Prostate gland (tissue), 2 donors: ENCODE measurements around the gene LAGE3. TPM values are rescaled to one million over a fixed set of nuclear protein-coding genes. Genes with fewer than 3 reads are reported as not detected.

Experiments used
- DNase-seq: peaks from one replicate; pipeline ENCODE4 v3.0.0-alpha.2; 2019; ENCODE audit warnings: low spot score
- H3K27ac ChIP-seq, 2 donors: fragments of 200-600 bp; sonication (generic); 2 replicates each; pipeline ENCODE4 v1.5.1; 2017 to 2019
- H3K27me3 ChIP-seq: fragments of 200-600 bp; sonication (generic); replicated peaks from 2 replicates; pipeline ENCODE4 v1.5.1; 2019; ENCODE audit not compliant: insufficient read depth
- H3K36me3 ChIP-seq, 2 donors: fragments of 200-600 bp; sonication (generic); 1 replicate in 1 of 2; 2 replicates in 1 of 2; pipeline versions ENCODE4 v1.5.1 to v1.8.1; 2017 to 2019
- H3K4me1 ChIP-seq: fragments of 200-600 bp; sonication (generic); replicated peaks from 2 replicates; pipeline ENCODE4 v1.5.1; 2019
- H3K4me3 ChIP-seq, 2 donors: fragments of 200-600 bp; sonication (generic); 2 replicates each; pipeline ENCODE4 v1.5.1; 2017 to 2019
- H3K9me3 ChIP-seq: fragments of 200-600 bp; sonication (generic); 2 replicates; pipeline ENCODE4 v1.5.1; 2017
- POLR2A ChIP-seq: fragments of 450-650 bp; IDR thresholded peaks from one replicate; pipeline ENCODE4 v1.6.1; 2016; ENCODE audit warnings: antibody characterized with exemption, mild to moderate bottlenecking
- POLR2AphosphoS5 ChIP-seq: sonication (generic); formaldehyde crosslinking; IDR thresholded peaks from one replicate; pipeline ENCODE4 v1.6.1; 2017; ENCODE audit warnings: antibody characterized with exemption
- WGBS: methylation state at CpG from one replicate; pipeline ENCODE4 v1.1.5; 2018; 5-methylcytosine and 5-hydroxymethylcytosine counted together
- intact Hi-C: fragments of 100-400 bp; cut with DNase I; formaldehyde crosslinking; loops from one replicate; pipeline ENCODE4 v1.14.2; 2022
- total RNA-seq, 2 donors: library from RNA; depleted of rRNA; stranded (reverse); fragments of >200 nt; gene quantifications; one replicate each; pipeline ENCODE4 v1.1.0, GENCODE V29; 2016
- TF ChIP-seq, protein P1 (sequence below), 4 experiments: fragments of 200-600 bp in 2 of 4; fragments of 450-650 bp in 2 of 4; sonication (generic) in 2 of 4; IDR thresholded peaks; 1 replicate in 3 of 4; 2 replicates in 1 of 4; pipeline ENCODE4 v1.5.1; 2016 to 2019; ENCODE audit warnings: antibody characterized with exemption in 4 of 4, mild to moderate bottlenecking in 2 of 4, moderate library complexity in 2 of 4

LAGE3 gene
- total RNA-seq, 2 donors from 2014 or later = 39.1 to 44.2 TPM

DNA sequence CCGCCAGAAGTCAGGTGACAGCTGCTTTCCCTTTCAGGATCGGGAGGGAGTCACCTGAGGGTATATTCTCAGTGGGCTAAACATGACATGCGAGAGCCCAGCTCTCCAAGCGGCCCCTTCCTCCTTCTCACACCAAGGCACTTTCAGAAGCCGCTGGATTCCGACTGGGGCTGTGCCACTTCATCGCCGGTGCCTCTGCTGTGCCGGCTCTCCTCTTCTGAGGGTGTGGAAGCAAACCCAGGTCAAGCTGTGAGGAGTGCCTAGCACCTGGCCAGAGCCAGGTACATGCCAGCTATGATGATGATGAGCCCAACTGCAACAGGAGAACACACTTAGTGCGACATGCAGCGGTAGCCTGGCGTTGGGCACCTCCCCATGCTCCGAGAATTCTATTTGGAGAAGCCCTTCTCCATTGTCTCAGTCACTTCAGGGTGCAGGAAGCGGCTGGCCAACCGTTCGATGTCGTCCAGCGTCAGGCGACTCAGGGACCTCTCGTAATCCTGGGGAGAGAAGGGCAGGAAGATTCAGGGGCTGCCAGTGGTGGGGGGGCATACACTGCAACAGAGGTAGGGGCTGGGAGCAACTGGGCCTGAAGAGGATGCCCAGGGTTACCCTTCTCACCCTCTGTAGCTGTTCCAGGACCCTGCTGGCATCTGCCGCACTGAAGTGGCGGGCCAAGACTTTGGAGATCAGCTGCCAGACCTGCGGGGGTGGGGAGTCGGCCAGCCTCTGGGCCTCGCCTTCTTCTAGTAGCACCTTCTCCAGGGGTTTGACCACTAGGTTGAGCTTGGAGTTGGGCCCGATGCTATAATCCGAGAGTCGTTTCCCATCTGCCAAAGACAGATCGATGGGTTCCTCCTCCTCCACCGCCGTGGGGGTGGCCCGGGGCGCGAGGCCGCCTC is 6.3 kb upstream of the LAGE3 start:
- Histone ChIP-seq H3K4me1 (no peaks in the 10 kb centered on the region), H3K9me3 (no peaks in the 10 kb centered on the region), H3K27ac (peak overlapping the region; percentile 75 to 85), H3K4me3 (peak overlapping the region; percentile 54 to 57), H3K36me3 (no peaks in the 10 kb centered on the region), H3K27me3 (no peaks in the 10 kb centered on the region)
- TF ChIP-seq POLR2AphosphoS5 = no peak
- TF ChIP-seq, protein P1, sequence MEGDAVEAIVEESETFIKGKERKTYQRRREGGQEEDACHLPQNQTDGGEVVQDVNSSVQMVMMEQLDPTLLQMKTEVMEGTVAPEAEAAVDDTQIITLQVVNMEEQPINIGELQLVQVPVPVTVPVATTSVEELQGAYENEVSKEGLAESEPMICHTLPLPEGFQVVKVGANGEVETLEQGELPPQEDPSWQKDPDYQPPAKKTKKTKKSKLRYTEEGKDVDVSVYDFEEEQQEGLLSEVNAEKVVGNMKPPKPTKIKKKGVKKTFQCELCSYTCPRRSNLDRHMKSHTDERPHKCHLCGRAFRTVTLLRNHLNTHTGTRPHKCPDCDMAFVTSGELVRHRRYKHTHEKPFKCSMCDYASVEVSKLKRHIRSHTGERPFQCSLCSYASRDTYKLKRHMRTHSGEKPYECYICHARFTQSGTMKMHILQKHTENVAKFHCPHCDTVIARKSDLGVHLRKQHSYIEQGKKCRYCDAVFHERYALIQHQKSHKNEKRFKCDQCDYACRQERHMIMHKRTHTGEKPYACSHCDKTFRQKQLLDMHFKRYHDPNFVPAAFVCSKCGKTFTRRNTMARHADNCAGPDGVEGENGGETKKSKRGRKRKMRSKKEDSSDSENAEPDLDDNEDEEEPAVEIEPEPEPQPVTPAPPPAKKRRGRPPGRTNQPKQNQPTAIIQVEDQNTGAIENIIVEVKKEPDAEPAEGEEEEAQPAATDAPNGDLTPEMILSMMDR (IDR thresholded peaks at IDR 0.05) = no peak
- no peak for TF ChIP-seq POLR2A
- no peak for DNase-seq
- WGBS = 34% methylated on average over 27 of the region's 35 CpGs
- intact Hi-C loops = loop anchor here (5.0 kb wide), 1 partner anchor 48 kb away; the partner anchor contains the start of gene GDI1

GRCh38 chrX:154484255-154485149 is 5.4 kb upstream of the LAGE3 start:
- no peak for DNase-seq
- Histone ChIP-seq H3K27ac (no peak overlapping the region), H3K4me3 (no peak overlapping the region), H3K9me3 (no peaks in the 10 kb centered on the region), H3K27me3 (no peaks in the 10 kb centered on the region), H3K4me1 (no peaks in the 10 kb centered on the region), H3K36me3 (no peaks in the 10 kb centered on the region)
- intact Hi-C loops = loop anchor here (5.0 kb wide), 1 partner anchor 47 kb away; the partner anchor contains the start of gene GDI1
- 83% methylated on average over 13 of the region's 16 CpGs for WGBS
- TF ChIP-seq POLR2A (no peak), POLR2AphosphoS5 (no peak)
- TF ChIP-seq, protein P1 (IDR thresholded peaks at IDR 0.05) = no peak

- H3K9me3 ChIP-seq = no peaks in the 10 kb centered on the region
- no peaks in the 10 kb centered on the region for H3K36me3 ChIP-seq
- intact Hi-C loops = no loop called here
- no peak for DNase-seq
- TF ChIP-seq POLR2AphosphoS5 (no peak), POLR2A (no peak)
- TF ChIP-seq, protein P1 (IDR thresholded peaks at IDR 0.05) = no peak
- no peak overlapping the region for H3K4me3 ChIP-seq
- H3K27me3 ChIP-seq = no peaks in the 10 kb centered on the region
- H3K27ac ChIP-seq = no peak overlapping the region
- WGBS = 67% methylated on average over 3 of the region's 7 CpGs
- H3K4me1 ChIP-seq = no peaks in the 10 kb centered on the region
Measured at GRCh38 chrX:154483325-154483724, 4.2 kb upstream of the LAGE3 start.

GRCh38 chrX:154482786-154483185 is 3.7 kb upstream of the LAGE3 start:
- intact Hi-C loops = no loop called here
- Histone ChIP-seq H3K4me1 (no peaks in the 10 kb centered on the region), H3K27me3 (no peaks in the 10 kb centered on the region), H3K36me3 (no peaks in the 10 kb centered on the region), H3K9me3 (no peaks in the 10 kb centered on the region), H3K27ac (no peak overlapping the region), H3K4me3 (no peak overlapping the region)
- WGBS = 77% methylated on average over 5 of the region's 7 CpGs
- TF ChIP-seq POLR2A (no peak), POLR2AphosphoS5 (no peak)
- TF ChIP-seq, protein P1 (IDR thresholded peaks at IDR 0.05) = no peak
- no peak for DNase-seq
